HG02970 (cell line): ENCODE measurements around the gene FNTB.

Experiments
- ATAC-seq: cut with Tn5 transposase; IDR thresholded peaks from one replicate; pipeline ENCODE4 v1.9.1; 2021; ENCODE audit warnings: mild to moderate bottlenecking, moderate library complexity, moderate number of reproducible peaks; ENCODE audit not compliant: unreplicated experiment, low FRiP score

Gene FNTB

DNA sequence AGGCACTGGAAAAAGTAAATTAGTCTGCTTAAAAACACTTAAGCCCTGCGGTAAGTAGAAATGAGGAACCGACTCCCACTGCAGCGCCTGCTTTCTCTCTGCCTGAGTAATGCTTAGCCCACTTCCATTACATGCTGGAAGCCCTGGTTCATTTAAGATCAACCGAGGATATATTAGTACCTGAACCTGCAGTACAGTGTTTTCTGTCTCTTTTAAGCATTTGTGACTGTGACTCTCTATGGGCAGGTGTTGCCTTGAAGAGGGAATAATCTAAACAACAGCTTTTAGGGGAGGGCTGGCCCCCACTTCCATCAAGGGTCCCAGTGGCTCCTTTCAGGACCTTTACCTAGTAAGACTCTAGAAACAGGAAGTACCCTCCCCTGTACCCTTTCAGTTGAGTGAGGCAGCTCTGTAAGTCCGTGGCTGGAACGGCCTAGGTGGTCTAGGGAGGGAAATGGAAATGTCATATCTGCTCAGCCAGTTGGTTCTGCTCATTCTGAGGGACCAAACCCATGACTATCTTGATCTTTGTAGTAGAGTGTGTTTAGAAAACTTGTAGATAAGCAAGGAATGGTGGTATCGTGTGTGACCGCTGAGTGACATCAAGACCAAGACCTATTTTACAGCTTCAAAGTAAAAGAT lies 56.2 kb downstream of the FNTB start:
- no peak for ATAC-seq

DNA sequence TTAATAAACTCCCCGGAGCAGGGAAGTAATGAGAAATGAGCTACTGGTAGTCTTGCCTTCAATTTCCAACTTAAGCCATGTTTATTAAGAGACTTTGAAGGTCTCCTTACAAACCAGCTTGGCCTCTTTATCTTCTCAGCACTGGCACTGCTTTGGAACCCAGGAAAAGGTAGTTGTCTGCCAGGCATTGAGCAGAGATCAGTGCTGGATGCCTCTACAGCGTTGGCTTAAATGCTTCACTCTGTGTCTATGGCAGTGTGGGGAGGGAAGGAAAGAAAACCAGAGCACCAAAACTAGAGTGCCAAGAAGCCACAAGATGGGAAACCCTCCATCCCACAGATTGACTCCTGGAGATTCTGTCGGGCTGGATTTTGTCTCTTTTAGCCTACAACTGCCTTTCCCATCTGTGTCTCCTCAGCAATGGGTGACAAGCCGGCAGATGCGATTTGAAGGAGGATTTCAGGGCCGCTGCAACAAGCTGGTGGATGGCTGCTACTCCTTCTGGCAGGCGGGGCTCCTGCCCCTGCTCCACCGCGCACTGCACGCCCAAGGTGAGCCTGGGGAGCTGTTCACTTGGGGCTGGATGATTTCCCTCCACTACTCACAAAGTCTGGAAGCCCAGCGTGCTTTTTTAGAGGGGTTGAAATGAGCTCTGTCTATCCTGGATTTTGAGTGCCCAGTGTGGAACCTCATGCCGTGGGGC lies 57.3 kb downstream of the FNTB start:
- ATAC-seq: no peak

DNA sequence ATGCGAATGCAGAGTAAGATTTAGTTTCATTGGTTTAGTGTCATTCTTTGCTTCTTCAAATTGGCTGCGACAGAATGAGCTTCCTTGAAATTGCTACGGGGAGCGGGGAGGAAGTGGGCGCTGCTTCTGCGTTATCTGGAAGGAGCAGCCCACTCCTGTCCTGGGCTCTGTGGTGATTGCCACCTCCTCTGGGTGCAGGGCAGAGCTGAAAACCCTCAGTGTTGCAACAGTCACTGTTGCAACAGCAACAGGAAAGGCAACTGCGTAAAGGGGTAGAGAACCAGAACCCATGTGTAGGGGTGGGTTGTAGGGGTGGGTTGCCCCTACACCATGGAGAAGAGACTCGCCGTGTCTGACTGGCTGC lies 57.9 kb downstream of the FNTB start:
- ATAC-seq: no peak

DNA sequence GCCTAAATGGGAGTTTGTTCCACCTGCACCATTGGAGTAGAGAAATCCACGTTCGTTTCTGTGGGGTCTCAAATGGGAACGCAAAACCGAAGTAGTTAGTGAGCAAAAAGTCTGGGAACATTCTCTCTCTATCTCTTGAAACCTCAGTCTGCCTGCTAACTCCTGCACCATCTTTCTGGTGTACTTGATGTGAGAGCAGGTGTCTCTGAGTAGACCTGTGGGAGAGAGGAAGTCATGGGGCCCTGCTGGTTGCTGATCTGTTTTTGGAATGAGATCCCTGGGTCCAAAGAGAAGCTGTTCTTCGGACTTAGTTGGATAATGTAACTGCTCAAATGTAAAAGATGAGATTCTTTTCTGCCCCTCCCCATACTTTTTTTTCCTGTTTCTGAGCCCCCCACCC lies 58.3 kb downstream of the FNTB start:
- no peak for ATAC-seq

DNA sequence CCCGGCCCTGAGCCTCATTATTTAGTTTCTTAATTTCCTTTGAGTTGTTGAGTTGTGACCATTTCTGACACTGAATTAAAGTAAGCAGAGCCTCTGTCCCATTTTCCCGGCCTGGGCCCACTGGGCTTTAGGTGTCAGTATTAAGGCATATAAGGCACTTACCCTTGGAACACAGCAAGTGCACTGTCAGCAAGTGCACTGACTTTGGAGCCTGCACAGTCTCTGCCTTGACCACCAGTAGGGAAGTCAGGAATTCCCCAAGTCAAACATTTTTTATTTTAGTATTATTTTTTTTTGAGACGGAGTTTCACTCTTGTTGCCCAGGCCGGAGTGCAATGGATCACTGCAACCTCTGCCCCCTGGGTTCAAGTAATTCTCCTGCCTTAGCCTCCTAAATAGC lies 59.0 kb downstream of the FNTB start:
- no peak for ATAC-seq

DNA sequence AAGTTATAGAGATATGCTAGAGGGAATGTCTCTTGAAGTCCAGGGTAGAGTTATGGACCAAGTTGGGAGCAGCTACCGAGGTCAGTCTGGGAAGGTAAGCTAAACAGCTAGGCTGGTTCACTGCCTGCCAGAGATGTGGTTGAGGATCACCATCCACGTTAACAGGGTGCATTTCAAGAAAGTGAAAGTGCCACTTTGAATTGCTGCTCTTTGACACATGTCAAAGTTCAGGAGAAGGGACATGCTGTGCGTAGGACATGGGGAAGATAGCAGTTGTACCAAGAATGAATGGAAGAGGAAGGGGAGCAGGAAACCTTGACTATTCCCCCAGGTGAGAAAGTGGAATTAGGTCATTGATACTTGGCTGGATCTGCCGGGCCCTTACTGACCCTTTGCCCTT lies 66.1 kb downstream of the FNTB start:
- no peak for ATAC-seq

DNA sequence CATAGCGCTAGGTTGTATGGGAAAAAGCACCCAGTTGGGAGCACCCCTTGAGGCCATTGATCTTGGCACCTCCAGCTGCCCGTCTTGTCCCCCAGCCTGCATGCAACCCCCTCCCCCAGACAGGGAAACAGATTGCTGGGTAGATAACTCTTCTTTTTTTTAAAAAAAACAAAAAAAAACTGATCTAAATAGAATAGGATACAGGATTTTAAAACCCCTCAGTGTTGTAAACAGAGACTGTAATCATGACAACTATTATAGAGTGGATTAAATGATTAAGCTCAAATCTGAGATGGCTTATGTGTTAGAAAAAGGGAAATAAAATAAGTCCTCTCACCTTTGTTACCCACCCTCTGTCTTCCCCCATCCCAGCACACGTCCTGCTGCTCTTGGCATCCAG lies 66.8 kb downstream of the FNTB start:
- no peak for ATAC-seq

DNA sequence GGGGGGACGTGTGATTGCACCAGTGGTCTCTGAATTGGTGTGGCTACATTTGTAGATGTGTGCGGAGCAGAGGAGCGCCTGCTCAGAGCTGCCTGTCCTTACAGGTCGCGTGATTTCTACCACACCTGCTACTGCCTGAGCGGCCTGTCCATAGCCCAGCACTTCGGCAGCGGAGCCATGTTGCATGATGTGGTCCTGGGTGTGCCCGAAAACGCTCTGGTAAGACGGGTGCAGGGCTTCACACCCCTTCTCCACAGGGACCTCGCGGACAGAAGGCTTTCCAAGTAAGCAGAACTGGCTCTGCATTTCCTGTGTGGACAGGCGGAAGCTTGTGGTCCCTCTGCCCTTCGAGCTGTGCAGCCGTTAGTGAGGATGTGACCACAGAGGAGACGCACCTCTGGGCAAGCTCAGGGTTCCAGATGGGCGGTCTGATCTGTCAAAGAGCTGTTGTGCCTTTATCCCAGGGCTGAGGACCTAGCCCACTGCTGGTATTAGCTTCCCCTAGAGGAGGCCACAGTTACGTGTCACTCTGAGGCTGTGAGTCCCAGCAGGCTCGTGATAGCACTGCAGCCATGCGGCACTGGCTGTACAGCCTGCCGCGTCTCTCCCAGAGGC lies 67.9 kb downstream of the FNTB start:
- no peak for ATAC-seq

DNA sequence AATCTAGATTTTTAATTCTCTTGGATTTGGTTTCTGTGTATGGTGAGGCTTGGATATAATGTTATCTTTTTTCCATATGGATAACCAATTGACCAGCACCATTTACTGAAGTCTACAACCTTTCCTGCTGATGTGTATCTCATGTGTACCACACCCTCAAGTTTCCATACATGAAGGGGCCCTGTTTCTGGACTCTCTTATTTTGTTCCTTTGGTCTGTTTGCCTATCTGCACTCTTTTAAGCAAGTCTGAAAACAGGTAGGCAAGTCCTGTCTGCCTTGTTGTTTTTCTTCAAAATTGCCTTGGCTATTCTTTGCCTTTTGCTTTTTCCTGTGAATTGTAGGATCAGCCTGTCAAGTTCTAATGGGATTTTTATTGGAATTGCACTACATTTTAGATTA lies 71.0 kb downstream of the FNTB start:
- no peak for ATAC-seq

DNA sequence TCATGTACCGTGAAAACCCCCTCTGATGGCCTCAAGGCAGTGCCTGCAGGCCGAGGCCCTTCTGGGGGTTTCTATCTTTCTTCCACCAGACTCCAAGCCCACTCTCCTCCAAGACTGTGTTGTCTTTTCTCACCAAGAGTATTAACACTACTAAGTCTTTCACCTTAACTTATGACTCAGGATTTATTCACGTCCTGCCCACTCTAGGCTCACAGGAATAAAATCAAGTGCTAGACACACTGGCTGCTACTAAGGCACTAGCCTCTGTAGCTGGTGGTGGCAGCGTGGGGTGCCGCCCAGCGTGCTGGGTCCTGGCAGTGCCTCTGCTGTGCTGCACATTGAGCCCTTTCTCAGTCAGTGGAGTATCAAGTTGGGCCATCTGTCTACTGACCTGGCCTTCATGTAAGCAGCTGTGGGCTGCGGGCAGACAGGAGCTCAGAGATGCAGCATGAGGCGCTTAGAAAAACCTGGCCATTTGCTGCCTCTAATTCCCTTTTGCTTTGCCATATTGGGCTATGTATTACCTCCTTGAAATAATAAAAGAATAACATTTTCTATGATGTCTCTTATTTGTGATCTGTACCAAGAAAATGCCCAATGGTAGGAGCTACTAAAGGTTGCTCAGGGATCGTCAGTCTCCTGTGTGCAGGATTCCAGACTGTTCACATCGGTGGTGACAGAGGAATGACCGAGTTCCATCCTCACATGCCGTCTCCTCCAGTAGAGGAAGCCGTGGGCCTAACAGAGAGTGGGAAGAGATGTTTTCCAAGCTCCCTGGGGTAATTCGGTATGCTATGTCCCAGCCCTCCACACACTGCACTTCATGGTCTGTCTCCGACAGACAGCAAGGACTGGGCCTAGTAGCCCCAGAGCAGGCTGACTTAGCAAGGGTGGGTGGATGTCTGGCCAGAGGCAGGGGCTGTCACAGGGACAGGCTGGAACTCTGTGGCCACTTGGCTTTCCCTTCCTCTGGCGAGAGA lies 75.7 kb downstream of the FNTB start:
- ATAC-seq: no peak

DNA sequence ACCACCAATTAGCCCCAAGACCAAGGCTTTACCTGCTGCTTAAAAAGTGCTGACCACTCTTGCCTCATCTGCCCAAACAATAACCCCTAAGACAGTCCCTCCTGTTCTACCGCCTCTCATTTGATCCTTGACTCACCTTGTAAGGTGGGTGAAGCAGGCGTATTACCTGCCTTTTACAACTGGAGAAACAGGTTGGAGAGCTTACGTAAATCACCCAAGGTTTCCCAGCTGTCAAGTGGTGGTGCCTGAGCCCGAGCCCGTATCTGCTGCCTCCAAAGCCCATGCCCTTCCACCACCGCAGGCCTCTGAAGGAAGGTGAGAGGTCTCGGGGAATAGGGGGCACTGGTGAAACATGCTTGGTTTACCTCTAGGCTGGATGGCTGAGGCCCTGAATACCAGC lies 79.0 kb downstream of the FNTB start:
- ATAC-seq: no peak

DNA sequence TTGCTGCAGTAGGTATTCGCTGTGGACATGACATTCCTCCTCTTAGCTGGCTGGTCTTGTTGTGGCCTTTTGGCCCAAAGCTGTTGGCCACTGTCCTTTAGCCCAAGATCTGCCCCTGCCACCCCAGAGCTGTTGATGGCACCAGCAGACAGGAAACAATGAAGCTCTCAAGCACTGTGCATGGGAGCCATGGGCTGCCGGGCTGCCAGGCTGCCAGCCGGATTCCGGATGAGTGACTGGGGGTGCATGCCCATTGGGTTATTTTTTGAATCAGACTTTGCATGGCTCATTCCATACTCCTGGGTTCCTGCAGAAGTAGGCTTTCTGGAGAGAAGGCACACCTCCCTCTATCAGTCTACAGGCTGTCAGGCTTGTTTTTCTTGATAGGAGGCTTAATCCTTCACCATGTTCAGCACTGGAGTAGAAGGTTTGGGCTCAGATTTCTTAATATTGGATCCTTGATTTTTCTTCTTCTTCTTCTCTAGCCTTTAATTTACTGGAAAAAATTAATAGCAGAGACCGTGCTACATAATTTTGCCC lies 83.2 kb downstream of the FNTB start:
- ATAC-seq: no peak

DNA sequence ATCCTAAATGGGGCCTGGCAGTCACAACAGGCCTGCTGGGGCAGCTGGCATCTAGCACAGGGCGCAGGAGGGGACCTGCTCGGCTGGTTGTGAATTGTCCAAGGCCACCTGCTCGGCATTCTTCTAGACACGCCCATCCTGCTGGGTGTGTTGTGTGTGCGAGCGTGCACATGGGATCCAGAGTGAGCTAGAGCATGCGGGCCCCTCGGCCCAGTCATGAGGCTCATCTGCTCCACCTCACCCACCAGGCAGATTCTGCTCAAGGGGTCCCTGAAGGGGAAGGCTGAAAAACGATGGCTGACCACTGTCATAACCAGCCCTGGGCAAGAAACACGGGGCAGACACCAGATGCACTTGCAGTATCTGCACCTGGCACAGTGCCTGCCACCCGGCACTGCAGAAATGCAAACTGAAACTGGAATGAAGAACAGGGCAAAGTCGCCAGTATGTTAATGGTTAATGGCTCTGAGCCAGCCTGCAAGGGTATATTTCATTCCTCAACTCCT lies 83.8 kb downstream of the FNTB start:
- ATAC-seq: no peak

DNA sequence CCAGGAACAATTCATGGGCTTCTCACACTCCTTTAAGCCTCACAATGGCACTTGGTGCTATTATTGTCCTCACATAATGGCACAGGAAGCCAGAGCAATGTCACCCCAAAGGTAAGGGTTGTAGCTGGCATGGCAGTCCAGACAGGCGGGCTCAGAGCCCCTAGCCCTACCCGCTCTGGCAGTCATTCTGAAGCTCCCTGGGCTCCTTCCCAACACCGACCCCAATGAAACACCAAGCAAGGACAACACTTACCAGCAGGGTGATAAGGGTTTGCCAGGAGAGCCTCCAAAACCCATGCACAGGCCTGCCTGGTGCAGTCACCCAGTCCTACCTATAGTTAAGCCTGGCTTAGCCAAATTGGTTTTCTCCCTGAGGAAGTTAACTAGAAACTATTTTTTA lies 84.8 kb downstream of the FNTB start:
- ATAC-seq: no peak

DNA sequence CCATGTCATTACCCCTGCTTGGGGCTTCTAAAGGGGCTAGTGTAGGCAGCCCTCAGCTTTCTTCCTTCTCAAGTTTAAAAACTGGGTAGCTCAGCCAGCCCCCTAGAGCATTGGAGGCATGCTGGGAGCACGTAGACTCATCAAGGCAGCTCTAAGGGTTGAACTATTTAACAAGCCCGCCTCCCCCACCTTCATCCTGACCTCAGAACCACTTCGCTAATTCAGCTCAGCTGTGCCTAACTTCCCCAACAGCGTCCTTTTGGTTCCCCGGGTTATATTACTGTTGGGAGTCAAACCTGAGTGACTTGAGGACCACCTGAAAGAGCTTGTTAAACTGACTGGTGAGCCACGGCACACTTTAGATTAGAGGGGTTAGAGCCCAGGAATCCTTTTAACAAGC lies 85.6 kb downstream of the FNTB start:
- ATAC-seq: no peak

DNA sequence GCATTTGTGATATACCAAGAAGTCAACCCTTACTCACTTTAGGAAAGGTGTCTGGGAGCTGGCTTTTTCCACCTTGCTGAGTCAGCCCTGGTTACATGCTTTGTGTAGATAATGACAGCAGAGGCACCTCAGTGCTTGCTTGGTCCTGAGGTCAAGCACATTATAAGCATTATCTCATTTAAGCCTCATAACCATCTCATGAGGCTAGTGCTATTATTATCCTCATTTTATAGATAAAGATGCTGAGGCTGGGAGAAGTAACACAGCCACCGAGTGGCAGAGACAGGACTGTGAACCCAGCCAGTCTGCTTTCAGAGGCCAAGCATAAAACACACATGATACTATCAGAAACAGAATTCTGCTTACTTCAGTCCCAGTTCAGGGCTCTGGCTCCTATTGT lies 86.2 kb downstream of the FNTB start:
- no peak for ATAC-seq

DNA sequence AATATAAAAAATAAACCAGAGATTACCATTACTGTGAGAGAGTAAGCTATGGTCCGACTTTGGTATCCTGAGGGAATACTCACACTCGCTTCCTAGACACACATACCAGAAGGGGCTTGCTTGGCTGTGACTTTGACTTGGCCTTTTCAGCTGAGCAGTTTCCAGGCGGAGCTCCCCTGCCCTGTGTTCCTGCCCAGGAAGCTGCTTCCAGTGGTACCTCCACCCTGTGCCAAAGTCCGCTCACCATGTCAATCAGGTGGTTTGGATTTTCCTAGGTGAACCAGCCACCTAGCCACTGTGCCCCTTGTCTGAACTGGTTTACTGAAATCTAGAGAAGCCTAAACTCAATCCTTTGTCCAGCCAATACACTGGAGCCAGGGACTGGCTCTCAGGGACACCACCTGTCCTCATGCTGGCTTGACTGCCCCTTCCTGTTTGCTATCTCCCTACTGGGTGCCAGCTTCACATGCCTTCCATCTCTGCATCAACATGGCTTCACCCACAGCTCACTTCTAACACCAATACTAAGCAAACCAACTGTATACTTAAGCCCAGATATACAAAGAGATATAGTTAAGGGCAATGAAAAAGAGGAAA lies 87.0 kb downstream of the FNTB start:
- no peak for ATAC-seq

DNA sequence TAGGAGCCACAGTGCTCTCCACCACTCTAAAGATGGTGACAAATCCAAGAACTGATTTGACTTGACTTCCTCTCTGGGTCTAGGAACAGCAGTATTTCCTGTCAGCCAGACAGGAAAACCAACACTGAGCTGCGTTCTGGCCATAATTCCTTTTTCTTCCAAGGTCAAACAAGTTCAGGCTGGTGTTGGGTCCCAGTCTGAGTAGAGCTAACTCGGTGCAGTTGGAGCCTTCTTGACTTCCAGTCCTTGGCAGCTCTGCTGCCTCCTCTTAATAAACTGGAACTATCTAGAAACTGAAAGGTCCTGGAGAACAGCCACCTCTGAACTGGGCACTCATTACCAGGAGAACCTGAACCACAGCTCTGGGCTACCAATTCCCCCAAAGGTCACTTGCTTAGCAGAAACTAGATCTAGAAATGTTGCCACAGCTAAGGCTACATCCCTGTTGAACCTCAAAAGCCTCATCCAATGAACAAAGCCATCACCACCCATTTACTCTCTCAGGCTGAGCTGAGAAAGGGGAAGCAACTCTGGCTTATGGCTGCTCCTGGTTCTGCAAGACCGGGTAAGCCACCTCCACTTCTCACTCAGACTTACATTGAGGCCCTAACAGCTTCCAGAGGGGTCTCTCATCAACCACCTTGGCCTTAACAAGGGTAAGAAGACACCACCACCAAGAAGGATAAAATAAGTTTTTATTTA lies 87.9 kb downstream of the FNTB start:
- ATAC-seq: no peak

DNA sequence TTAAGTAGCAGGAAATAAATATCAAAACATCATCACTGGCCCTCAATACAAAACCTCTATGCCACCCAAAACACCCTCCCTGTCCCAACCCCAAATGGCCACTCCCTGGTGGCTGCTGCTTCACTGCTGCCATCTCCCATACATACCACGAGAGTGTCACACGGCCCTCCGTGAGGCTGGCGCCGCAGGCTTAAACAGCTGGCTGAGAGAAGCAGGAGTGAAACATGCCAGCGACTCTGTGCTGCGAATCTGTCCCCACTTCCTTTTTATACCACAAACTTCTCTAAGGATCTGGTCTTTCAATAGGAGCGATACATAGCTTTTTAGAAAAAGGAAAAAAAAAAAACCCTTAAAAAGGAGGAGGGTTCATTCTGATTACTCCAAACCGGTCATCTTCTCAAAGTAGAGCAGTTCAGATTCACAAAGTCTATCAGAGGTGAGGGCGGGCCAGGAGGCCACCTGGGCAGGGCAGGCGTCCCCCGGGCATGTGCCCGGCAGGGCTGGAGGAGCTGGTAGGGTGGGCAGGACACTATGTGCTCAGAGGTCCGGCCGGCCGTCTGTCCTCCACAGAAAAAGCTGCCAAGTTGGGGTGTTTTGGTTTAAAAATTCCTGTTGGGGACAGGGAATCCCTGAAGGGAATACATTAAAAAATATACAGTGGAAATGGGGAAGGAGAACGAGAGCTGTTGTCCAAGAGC lies 89.1 kb downstream of the FNTB start:
- ATAC-seq: no peak
